Ectodermal cell (in vitro differentiated cells): ENCODE data around the gene LRRC74A. TPM values are rescaled to one million over a fixed set of nuclear protein-coding genes. Genes with fewer than 3 reads are reported as not detected.

ENCODE experiments used
- H3K27ac ChIP-seq: 2 replicates; pipeline ENCODE4 v1.7.0; 2013; ENCODE audit warnings: mild to moderate bottlenecking, low read depth, low read length; ENCODE audit not compliant: insufficient read depth, poor library complexity, severe bottlenecking
- H3K27me3 ChIP-seq: 2 replicates; pipeline ENCODE4 v1.7.0; 2013; ENCODE audit warnings: mild to moderate bottlenecking, low read length; ENCODE audit not compliant: insufficient read depth, control insufficient read depth, poor library complexity, severe bottlenecking
- H3K36me3 ChIP-seq: one replicate; pipeline ENCODE4 v1.7.0; 2013; ENCODE audit warnings: low read length; ENCODE audit not compliant: control insufficient read depth, insufficient read depth
- H3K4me1 ChIP-seq: one replicate; pipeline ENCODE4 v1.7.0; 2013; ENCODE audit warnings: low read length; ENCODE audit not compliant: control insufficient read depth, insufficient read depth
- H3K4me3 ChIP-seq: 2 replicates; pipeline ENCODE4 v1.7.0; 2013; ENCODE audit warnings: low read depth, low read length, control low read depth; ENCODE audit not compliant: insufficient read depth
- H3K9me3 ChIP-seq: 2 replicates; pipeline ENCODE4 v1.7.0; 2013; ENCODE audit warnings: mild to moderate bottlenecking, low read length, moderate library complexity; ENCODE audit not compliant: control insufficient read depth
- WGBS, 2 experiments: methylation state at CpG; one replicate each; pipeline ENCODE4 v1.1.7; 2013; ENCODE audit warnings: missing lambda C conversion rate in 2 of 2; 5-methylcytosine and 5-hydroxymethylcytosine counted together
- polyA plus RNA-seq, 4 experiments: library from polyadenylated mRNA; stranded (reverse); fragments of 50-300 nt; gene quantifications; one replicate each; pipeline ENCODE4 v1.2.3, GENCODE V29; 2013

Gene LRRC74A
- polyA plus RNA-seq (2013, experiment 1 of 4) = not detected
- not detected for polyA plus RNA-seq (2013, experiment 2 of 4)
- polyA plus RNA-seq (2013, experiment 3 of 4) = not detected
- not detected for polyA plus RNA-seq (2013, experiment 4 of 4)

GRCh38 chr14:76826122-76826521 is at the start of gene LRRC74A:
LRRC74A (plus strand) TSS chr14:76826408; CDS start chr14:76826698, 290 bp downstream.
- 89 to 91% methylated on average over 2 of the region's 2 CpGs for WGBS, 2 experiments
- Histone ChIP-seq H3K36me3 (no peaks in the 10 kb centered on the region), H3K4me1 (peaks cover 16% of the 10 kb centered on the region), H3K9me3 (no peaks in the 10 kb centered on the region), H3K27ac (no peak within 1 kb of the TSS), H3K27me3 (no peaks in the 10 kb centered on the region), H3K4me3 (no peak within 1 kb of the TSS)

DNA sequence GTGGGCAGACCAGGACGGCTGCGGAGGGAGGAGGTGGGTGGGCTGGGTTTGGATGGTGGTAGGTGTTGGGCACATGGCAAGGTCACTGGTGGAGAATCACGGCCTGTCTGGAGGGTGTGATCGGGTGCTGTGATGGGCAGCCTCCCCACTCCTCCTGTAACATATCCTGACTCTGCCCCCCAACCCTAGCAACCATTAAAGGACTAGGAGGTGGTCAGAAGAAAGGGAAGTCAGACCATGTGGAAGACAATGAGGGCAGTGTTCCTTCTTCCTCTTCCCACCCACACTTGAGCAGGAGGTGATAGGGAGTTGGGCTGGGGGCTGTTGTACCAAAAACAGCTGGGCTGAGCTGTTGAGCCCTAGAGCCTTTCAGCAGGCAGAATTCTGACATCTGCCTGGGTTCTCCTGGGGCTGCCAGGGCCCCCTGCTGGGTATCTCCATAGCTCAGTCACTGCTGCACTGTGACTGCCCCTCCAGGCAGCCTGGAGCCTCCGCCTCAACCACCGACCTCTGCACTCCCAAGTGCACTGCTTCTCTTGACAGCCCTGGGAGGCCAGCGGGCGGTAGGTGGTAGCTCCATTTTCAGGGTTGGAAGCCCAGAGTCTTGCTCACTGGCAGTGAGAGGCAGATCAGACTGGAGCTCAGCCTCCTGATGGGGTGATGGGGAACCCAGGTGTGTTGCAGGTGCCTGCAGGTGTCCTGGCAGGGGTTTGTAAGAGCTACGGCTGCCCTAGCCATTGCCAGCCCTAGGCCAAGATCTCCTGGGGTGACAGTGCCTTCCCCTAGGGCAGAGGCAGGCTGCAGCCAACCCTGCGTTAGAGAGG is 49.6 kb upstream of the LRRC74A start:
- Histone ChIP-seq H3K27ac (no peak overlapping the region), H3K4me3 (no peak overlapping the region), H3K4me1 (peaks cover 13% of the 10 kb centered on the region), H3K9me3 (no peaks in the 10 kb centered on the region), H3K36me3 (no peaks in the 10 kb centered on the region), H3K27me3 (no peaks in the 10 kb centered on the region)
- 78 to 80% methylated on average over 9 to 10 of the region's 10 CpGs for WGBS, 2 experiments

GRCh38 chr14:76777721-76778120 is 48.5 kb upstream of the LRRC74A start:
- Histone ChIP-seq H3K4me3 (no peak overlapping the region), H3K27ac (no peak overlapping the region), H3K36me3 (peaks cover 3% of the 10 kb centered on the region), H3K27me3 (no peaks in the 10 kb centered on the region), H3K4me1 (peaks cover 8% of the 10 kb centered on the region), H3K9me3 (no peaks in the 10 kb centered on the region)
- WGBS, 2 experiments = 90 to 94% methylated on average over 9 of the region's 9 CpGs

DNA sequence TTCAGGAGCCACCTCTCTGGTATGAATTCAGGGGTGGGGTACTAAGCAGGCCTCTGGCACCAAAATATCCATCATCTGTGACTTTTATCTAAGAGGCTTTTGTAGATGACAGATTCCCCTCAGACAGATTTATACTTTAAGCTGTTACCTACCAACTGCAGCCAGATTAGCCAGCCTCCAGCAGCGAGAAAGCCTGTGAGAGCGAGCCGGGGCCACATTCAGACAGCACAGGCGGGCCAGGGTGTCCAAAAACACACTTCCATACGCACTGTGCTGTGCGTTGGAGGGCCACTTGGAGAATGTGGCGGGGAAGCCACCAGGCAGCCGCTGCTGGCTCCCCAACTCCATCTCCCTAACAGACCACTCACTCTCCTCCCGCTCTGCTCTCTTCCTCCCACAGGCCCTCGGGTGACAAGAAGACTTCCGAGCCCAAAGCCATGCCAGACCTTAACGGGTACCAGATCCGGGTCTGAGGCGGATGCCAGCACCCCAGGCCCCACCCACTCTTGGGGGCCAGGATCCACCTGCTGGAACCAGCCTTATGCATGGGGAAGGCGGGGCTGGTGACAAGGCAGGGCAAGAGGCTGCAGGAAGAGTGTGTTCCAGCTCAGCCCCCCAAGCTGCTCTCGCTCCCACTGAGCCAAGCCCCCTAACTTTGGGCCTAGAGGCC is 47.5 kb upstream of the LRRC74A start:
- no peaks in the 10 kb centered on the region for H3K27me3 ChIP-seq
- H3K4me1 ChIP-seq = peaks cover 7% of the 10 kb centered on the region
- no peak overlapping the region for H3K27ac ChIP-seq
- H3K36me3 ChIP-seq = peaks cover 11% of the 10 kb centered on the region
- WGBS, 2 experiments = 94% methylated on average over 16 of the region's 16 CpGs
- H3K4me3 ChIP-seq = no peak overlapping the region
- H3K9me3 ChIP-seq = no peaks in the 10 kb centered on the region

DNA sequence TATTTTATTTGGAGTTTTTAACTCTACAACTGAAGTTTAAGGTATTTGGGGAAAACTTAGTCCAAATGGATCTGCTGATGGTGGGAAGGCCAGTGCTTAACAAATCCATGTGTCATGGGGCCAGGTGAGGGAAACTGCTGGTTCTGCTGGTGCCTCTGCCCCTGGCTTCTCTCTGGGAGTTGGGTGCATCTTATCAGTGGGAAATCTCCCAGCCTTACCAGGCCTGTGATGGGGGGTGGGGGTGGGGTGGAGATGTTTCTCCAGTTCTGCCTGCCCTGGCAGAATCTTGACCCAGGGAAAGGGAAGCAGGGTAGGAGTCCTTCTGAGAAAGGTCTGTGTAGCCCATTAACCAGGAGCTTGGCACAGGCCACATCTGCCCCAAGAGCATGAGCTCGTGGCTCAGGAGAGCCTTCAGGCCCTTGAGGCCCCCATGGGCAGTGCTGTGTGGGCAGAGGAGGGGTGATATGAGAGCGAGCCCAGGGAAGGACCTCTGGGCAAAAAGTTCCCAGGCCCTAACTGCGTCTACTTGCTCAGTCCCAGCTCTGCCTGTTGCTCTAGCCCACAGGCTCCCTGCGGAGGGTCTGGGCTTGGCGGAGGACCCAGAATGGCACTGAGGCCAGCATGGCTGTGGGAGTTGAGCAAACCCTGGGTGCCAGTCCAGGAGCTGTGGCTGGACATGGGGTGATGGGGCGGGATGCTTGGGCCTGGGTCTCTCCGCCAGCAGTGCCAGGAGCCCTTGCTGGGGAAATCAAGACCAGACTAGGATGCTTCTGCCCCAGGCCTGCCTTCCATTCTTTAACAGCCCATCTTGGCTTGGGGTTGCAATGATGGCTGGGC is 46.8 kb upstream of the LRRC74A start:
- H3K27me3 ChIP-seq = no peaks in the 10 kb centered on the region
- H3K9me3 ChIP-seq = no peaks in the 10 kb centered on the region
- H3K4me3 ChIP-seq = no peak overlapping the region
- H3K27ac ChIP-seq = no peak overlapping the region
- WGBS, 2 experiments = 93 to 97% methylated on average over 7 of the region's 7 CpGs
- peaks cover 11% of the 10 kb centered on the region for H3K36me3 ChIP-seq
- peaks cover 7% of the 10 kb centered on the region for H3K4me1 ChIP-seq

DNA sequence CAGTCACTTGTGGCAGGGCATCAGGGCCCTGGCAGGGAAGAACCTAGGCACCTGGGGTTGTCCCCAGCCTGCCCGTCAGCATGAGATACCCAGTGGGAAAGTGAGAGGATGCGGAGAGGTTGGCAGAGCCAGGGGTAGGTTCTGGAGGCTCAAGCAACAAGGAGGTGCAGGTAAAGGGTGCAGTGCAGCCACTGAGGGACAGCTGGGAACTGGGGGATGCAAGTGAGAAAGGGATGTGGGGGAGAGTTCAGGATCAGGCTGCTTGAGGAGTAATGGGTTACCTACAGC is 46.2 kb upstream of the LRRC74A start:
- Histone ChIP-seq H3K27ac (no peak overlapping the region), H3K9me3 (no peaks in the 10 kb centered on the region), H3K4me3 (no peak overlapping the region), H3K4me1 (peaks cover 7% of the 10 kb centered on the region), H3K27me3 (no peaks in the 10 kb centered on the region), H3K36me3 (peaks cover 11% of the 10 kb centered on the region)
- WGBS, 2 experiments = 95 to 97% methylated on average over 2 of the region's 2 CpGs

DNA sequence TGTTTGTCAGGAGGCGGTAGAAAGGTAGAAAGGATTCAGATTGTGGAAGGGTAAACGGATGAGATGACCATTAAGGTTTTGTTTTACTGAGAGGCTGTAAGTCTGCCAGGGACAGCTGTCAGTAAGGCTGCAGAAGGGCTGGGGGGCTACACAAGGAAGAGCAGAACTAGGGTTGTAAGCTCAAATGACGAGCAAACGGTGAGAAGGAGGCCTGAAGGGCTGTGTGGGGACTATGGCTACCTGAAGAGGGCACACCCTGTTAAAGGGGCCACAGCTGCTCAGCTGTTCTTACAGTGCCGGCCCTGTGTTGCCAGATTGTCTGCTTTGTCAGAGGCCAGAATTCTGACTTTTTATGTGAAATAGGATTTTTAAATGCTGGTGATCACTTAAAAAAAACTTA is 45.8 kb upstream of the LRRC74A start:
- Histone ChIP-seq H3K27me3 (no peaks in the 10 kb centered on the region), H3K4me3 (no peak overlapping the region), H3K9me3 (no peaks in the 10 kb centered on the region), H3K36me3 (peaks cover 11% of the 10 kb centered on the region), H3K27ac (no peak overlapping the region), H3K4me1 (peaks cover 7% of the 10 kb centered on the region)
- 75 to 77% methylated on average over 5 of the region's 5 CpGs for WGBS, 2 experiments

GRCh38 chr14:76780875-76781647 is 45.1 kb upstream of the LRRC74A start:
- Histone ChIP-seq H3K27ac (no peak overlapping the region), H3K9me3 (no peaks in the 10 kb centered on the region)

GRCh38 chr14:76781648-76782051 is 44.6 kb upstream of the LRRC74A start:
- no peaks in the 10 kb centered on the region for H3K9me3 ChIP-seq
- peaks cover 2% of the 10 kb centered on the region for H3K4me1 ChIP-seq
- no peak overlapping the region for H3K27ac ChIP-seq
- no peak overlapping the region for H3K4me3 ChIP-seq
- H3K36me3 ChIP-seq = peaks cover 11% of the 10 kb centered on the region
- no peaks in the 10 kb centered on the region for H3K27me3 ChIP-seq
- WGBS, 2 experiments = 97 to 100% methylated on average over 2 of the region's 2 CpGs

More at GRCh38 chr14:76780875-76781647, 45.1 kb upstream of the LRRC74A start:
- Histone ChIP-seq H3K27me3 (no peaks in the 10 kb centered on the region), H3K4me1 (peaks cover 7% of the 10 kb centered on the region), H3K36me3 (peaks cover 11% of the 10 kb centered on the region), H3K4me3 (no peak overlapping the region)
- WGBS, 2 experiments = 91 to 92% methylated on average over 11 of the region's 11 CpGs
